HL-60 (cell line): ENCODE data around the gene NAIF1.
A peak's percentile ranks its signal among the peaks of the same experiment; 100 is the strongest.

Experiments used
- DNase-seq, 2 experiments: peaks; one replicate each; pipeline ENCODE4 v3.0.0-alpha.2; 2010 to 2020; ENCODE audit warnings: low read depth in 1 of 2, low spot score in 1 of 2
- H3K27ac ChIP-seq: fragments of 250-450 bp; sonication (Bioruptor Pico); replicated peaks from 2 replicates; pipeline ENCODE4 v1.5.1; 2020; ENCODE audit warnings: mild to moderate bottlenecking, moderate library complexity
- H3K27me3 ChIP-seq: fragments of 250-450 bp; sonication (Bioruptor Pico); 2 replicates; pipeline ENCODE4 v1.5.1; 2021; ENCODE audit warnings: mild to moderate bottlenecking, moderate library complexity; ENCODE audit not compliant: insufficient read depth, poor library complexity, severe bottlenecking
- H3K4me3 ChIP-seq: replicated peaks from 2 replicates; pipeline ENCODE4 v1.5.1; 2011; ENCODE audit warnings: mild to moderate bottlenecking, control low read depth, low read length; ENCODE audit not compliant: insufficient read depth
- CTCF ChIP-seq: IDR thresholded peaks from one replicate; pipeline ENCODE4 v1.5.1; 2011; ENCODE audit warnings: low read length, control low read depth, inconsistent platforms; ENCODE audit not compliant: insufficient read depth
- GABPA ChIP-seq: IDR thresholded peaks from 2 replicates; pipeline ENCODE4 v1.6.1; 2012; ENCODE audit warnings: low read depth
- POLR2AphosphoS5 ChIP-seq: IDR thresholded peaks from 2 replicates; pipeline ENCODE4 v1.6.1; 2012; ENCODE audit warnings: low read depth
- SPI1 ChIP-seq: IDR thresholded peaks from 2 replicates; pipeline ENCODE4 v1.6.1; 2012; ENCODE audit warnings: low read depth, mild to moderate bottlenecking, borderline replicate concordance
- TF ChIP-seq, protein P1 (sequence below): IDR thresholded peaks from 2 replicates; pipeline ENCODE4 v1.6.1; 2012; ENCODE audit warnings: low read depth; ENCODE audit not compliant: insufficient replicate concordance

Gene NAIF1

DNA sequence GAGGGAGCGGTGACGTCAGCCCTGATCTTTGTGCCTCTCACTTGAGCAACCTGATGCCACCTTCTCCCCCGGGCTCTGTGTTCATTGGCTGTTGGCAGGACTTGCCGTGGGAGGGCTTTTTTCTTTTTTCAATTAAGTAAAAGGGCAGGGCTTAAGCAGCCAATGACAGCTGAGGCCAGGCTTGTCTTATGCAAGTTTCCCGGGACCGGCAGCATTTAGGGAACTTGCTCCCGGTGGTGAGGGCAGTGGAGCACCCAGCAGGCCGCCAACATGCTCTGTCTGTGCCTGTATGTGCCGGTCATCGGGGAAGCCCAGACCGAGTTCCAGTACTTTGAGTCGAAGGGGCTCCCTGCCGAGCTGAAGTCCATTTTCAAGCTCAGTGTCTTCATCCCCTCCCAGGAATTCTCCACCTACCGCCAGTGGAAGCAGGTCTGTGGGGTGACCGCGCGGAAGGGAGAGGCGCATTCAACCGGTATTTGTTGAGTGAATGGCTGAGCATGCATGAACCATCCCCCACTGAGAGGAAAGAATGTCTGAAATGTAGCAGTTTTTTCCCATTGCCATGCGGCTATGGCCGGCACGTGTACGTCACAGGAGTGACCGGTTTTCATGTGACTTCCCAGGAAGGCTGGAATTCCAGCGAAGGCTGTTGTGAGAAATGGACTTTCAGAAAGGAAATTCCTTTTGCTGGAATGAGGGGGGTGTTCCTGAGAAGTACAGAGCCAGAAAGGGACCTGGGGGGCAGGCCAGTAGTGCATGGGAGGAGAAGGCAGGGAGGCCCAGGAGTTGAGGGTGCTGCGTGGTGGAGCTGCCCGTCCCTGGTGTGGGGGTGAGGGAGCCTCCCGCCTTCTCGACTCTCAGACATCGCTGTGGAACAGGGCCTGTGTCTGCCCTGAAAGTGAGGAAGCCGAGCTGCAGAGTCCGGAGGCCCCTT lies 31.4 kb upstream of the NAIF1 start:
- H3K27me3 ChIP-seq: no peaks in the 10 kb centered on the region
- peak overlapping the region; percentile 3; the same call in 1 of the 2 replicates for H3K27ac ChIP-seq
- peak overlapping the region; percentile 22; the same call in 1 of the 2 replicates for H3K4me3 ChIP-seq
- peak; percentile 89 to 97 for DNase-seq
- TF ChIP-seq POLR2AphosphoS5 (peak; percentile 60; the same call in 1 of the 2 replicates), CTCF (no peak)

DNA sequence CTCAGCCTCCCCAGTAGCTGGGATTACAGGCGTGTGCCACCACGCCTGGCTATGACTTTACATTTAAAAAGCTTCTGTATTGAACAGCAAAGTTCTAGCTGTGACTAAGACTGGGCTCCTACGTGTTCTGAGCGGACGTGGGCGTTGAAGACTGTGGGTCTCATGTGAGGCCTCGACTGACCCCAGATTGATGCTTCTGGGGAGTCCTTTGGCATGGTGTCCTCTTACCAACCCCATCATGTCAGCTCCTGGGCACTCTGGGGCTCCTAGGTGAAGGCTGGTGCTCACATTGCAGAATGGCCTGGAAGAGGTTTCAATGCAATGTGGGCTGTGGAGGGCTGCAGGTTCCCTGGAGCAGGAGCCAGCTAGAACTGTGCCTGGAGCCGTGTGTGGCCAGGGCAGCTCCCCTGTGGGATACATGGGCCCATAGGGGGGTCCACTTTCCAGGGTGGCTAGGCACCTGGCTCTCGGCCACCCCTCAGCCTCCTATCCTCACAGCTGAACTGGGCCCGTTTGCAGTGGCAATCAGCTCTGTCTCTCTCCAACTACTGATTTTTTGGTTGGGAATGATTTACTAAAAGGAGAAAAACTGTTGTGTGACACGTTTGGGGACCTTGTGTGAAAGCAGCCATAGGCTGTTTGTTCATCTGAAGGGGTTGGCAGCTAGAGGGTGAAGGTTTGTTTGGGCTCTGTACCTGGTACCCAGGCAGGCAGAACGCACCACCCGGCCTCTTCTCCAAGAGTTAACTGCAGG lies 30.6 kb upstream of the NAIF1 start:
- peak overlapping the region; percentile 18 for H3K27ac ChIP-seq
- TF ChIP-seq CTCF (no peak), GABPA (no peak), SPI1 (no peak), POLR2AphosphoS5 (no peak)
- TF ChIP-seq, protein P1, sequence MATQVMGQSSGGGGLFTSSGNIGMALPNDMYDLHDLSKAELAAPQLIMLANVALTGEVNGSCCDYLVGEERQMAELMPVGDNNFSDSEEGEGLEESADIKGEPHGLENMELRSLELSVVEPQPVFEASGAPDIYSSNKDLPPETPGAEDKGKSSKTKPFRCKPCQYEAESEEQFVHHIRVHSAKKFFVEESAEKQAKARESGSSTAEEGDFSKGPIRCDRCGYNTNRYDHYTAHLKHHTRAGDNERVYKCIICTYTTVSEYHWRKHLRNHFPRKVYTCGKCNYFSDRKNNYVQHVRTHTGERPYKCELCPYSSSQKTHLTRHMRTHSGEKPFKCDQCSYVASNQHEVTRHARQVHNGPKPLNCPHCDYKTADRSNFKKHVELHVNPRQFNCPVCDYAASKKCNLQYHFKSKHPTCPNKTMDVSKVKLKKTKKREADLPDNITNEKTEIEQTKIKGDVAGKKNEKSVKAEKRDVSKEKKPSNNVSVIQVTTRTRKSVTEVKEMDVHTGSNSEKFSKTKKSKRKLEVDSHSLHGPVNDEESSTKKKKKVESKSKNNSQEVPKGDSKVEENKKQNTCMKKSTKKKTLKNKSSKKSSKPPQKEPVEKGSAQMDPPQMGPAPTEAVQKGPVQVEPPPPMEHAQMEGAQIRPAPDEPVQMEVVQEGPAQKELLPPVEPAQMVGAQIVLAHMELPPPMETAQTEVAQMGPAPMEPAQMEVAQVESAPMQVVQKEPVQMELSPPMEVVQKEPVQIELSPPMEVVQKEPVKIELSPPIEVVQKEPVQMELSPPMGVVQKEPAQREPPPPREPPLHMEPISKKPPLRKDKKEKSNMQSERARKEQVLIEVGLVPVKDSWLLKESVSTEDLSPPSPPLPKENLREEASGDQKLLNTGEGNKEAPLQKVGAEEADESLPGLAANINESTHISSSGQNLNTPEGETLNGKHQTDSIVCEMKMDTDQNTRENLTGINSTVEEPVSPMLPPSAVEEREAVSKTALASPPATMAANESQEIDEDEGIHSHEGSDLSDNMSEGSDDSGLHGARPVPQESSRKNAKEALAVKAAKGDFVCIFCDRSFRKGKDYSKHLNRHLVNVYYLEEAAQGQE: no peak
- no peaks in the 10 kb centered on the region for H3K27me3 ChIP-seq
- H3K4me3 ChIP-seq: no peak overlapping the region
- no peak for DNase-seq

GRCh38 chr9:128096616-128097536 lies 29.8 kb upstream of the NAIF1 start:
- TF ChIP-seq GABPA (no peak), CTCF (no peak)
- no peak for DNase-seq
- H3K27me3 ChIP-seq: no peaks in the 10 kb centered on the region
- H3K4me3 ChIP-seq: no peak overlapping the region
- no peak overlapping the region for H3K27ac ChIP-seq

DNA sequence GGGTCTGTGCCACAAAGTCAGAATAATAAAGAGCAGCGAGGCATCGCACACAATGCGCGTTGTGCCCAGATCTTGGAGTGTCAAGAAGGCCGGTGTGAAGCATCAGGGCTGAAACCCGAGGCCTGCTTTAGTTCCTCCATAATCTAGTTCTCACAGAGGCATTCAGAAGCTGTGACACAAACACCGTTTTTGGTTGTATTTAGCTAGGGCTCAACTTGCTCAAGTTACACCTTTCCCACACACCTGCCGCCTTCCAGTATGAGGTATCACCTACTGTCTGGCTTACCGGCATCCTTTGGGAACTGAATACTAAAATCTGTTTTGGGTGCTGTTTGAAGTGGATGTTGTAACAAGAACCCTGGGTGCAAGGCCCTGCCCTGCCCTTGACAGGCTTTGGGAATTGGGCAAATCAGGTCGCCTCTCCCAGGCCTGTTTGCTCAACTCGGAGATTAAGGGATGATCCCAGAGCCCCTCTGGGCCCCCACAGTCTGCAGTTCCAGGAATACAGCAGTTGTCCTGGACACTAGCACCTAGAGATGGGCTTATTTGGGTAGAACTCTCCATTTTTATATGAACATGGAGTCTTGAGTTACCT lies 27.9 kb upstream of the NAIF1 start:
- no peak for DNase-seq
- TF ChIP-seq, protein P1: no peak
- TF ChIP-seq SPI1: no peak
- Histone ChIP-seq H3K27ac (peak overlapping the region; percentile 86), H3K4me3 (no peak overlapping the region), H3K27me3 (no peaks in the 10 kb centered on the region)
